VCaP (cell line): ENCODE results near the gene IL12A.

Experiments used
- H3K27ac ChIP-seq: fragments of 450-650 bp; 2 replicates; pipeline ENCODE4 v1.5.1; 2017
- TF ChIP-seq, protein P1 (sequence below): fragments of 450-650 bp; conservative IDR thresholded peaks from 2 replicates; pipeline ENCODE4 v1.5.1; 2017; ENCODE audit warnings: mild to moderate bottlenecking, moderate library complexity

IL12A gene

DNA sequence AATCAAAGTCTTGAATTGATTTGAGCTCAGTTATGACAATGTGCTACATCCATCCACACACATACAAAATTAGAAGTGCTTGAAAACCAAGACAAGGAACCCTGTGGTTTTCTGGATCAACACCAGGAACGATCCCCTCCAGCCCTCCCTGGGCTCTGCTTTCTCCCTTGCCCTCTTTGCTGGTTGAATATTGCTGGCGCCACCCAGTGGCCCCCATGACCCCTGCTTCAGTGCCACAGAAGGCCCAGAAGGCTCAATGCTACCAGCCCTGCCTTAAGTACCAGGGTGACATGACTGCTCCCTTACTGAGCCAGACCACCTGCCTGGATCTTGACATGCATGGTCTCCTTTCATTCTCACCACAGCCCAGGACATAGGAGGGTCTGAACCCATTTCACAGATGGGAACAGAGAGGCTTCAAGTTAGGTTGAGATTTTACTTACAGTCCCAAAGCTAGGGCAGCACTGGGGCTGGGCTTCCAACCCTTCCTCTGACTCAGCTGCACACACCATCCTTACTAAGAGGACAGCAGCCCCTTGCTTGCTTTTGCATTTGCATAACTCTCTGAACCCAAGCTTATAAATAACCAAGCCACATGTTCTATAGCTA, 15.0 kb downstream of the IL12A start:
- TF ChIP-seq, protein P1, sequence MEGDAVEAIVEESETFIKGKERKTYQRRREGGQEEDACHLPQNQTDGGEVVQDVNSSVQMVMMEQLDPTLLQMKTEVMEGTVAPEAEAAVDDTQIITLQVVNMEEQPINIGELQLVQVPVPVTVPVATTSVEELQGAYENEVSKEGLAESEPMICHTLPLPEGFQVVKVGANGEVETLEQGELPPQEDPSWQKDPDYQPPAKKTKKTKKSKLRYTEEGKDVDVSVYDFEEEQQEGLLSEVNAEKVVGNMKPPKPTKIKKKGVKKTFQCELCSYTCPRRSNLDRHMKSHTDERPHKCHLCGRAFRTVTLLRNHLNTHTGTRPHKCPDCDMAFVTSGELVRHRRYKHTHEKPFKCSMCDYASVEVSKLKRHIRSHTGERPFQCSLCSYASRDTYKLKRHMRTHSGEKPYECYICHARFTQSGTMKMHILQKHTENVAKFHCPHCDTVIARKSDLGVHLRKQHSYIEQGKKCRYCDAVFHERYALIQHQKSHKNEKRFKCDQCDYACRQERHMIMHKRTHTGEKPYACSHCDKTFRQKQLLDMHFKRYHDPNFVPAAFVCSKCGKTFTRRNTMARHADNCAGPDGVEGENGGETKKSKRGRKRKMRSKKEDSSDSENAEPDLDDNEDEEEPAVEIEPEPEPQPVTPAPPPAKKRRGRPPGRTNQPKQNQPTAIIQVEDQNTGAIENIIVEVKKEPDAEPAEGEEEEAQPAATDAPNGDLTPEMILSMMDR: peak; percentile 74
- H3K27ac ChIP-seq: no peak overlapping the region

DNA sequence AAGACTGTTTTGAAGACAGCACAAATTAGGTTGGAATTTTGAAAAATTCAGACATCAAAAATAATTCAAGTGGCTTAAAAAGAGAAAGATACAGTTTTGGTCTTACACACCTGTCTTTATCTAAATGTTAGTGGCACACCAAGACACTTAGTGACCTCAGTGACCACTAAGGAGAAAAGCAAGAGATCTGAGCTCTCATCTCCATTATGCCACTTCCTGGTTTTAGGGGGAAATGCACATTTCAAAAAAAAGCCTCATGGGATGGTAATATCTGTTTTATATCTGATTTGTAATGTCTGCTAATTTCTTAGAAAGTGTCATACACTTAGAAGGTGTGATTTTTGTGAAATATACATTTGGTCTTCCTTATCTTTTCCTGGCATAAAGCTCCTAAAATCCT, 16.4 kb downstream of the IL12A start:
- TF ChIP-seq, protein P1: no peak

DNA sequence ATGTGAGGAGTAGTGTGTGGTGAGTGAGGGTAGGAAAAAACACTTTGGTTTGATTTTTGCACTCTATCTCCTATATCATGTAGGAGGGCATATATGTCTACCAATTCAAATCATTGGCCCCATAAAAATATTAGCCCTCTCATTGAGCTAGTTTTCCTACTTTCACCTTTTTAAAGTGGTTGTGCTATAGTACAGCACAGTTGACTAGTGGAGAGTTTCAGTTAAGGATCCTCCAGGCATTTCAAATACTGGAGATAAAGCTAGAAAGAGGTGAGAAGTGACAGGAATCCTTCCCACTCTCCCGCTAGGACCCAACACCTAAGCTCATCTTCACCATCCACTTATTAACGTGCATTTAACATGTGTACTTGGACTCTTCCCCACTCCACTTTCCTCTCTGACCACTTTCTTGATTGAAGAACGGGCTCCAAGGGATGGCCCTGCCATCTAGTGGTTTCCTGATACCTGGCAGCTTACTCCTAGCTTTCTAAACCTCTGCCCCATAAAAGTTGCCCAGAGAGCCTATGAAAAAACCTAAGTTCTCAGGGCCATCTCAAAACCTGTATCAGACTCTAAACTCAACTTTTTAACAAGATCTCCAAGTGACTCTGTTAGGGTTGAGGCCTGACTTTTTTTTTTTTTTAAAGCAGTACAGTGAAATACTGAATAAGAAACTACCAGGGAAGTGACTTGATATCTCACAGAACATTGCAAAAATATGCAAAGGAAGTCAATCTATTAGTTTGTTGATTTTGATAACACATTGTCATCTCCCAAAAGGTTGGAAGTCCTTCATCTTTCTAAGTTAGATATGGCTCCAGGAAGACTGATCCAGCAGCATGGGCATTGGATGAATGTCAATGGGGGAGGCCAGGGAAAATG, 17.9 kb downstream of the IL12A start:
- TF ChIP-seq, protein P1: peak; percentile 93
- no peak overlapping the region for H3K27ac ChIP-seq

More for the DNA sequence above, 16.4 kb downstream of the IL12A start:
- no peak overlapping the region for H3K27ac ChIP-seq

DNA sequence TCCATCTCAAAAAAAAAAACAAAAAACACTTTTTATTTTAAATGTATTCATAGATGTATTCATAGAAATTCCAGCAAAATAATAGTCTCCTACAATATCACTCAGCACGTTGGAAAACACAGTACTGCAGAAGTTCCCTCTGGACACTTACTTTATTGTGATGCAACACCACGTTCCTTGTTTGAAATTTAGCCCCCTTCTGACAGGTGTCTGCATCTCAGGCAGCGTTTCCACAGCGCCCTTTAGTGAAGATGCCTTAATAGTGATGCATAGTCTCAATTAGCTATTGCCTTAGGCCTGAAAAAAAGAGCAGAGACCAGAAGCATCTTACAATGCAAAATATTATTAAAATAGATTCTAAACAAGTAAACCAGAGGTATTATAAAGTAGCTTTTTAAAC, 20.3 kb downstream of the IL12A start:
- H3K27ac ChIP-seq: no peak overlapping the region
- TF ChIP-seq, protein P1: no peak

DNA sequence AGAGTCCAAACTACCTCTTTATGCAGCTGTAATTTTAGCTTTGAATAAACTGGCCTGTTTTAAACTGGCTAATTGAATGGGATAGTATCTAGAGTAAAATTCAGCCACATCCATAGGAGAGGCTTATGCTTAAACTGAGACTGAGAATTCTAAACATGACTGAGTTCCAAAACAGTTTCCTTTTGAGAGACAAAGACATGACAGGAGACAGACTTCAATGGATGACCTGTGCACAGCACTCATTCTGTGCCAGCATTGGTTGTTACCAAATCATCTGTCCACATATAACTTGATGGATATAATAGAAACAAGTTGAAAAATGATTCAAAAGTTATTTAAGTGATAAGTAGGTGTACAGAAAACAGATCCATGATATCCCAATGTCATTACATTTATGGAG, 20.9 kb downstream of the IL12A start:
- no peak overlapping the region for H3K27ac ChIP-seq
- TF ChIP-seq, protein P1: no peak

DNA sequence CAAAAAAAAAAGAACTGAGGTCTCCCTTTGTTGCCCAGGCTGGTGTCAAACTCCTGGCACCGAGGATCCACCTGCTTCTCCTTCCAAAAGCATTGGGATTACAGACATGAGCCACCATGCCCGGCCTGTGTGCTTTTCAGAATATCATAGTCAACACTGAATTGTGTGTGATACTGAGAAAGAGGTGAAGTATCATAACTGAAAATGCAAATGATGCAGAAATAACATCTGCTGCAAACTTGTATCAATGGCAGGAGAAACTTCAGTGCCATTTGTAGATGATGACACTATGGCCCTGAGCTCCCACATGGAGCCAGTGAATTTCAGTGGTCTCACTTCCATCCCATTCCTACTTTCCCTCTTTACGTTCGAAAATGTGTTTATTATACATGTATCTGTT, 21.9 kb downstream of the IL12A start:
- H3K27ac ChIP-seq: no peak overlapping the region
- TF ChIP-seq, protein P1: no peak

DNA sequence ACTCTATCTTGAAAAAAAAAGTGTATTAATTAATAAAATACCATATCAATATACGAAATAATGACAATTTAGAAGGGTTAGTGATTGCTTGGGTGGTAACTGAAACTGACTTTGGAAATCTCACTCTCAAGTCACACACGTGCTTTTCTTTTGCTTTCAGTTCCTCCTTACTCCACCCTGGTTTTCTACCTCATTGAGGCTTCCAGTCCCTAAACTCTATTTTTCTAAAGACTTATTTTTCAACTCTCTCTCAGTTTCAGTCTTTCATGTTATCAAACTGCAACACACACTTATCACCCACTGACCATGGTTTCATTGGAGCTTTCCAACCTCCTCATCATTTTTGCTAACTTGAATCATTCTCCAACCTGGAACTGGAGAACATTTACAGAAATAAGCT, 23.5 kb downstream of the IL12A start:
- H3K27ac ChIP-seq: no peak overlapping the region
- TF ChIP-seq, protein P1: no peak
